GDM1 (cell line): Measurements from ENCODE around the gene ATXN10.
"Not testable (repeated sequence)": the region's sequence is repeated elsewhere in the genome, so short reads cannot be mapped to it uniquely, and the experiment has no call there.

Source experiments
- DNase-seq: peaks from one replicate; lab custom pipeline; 2025; lab: John Stamatoyannopoulos, UW

ATXN10 gene

DNA sequence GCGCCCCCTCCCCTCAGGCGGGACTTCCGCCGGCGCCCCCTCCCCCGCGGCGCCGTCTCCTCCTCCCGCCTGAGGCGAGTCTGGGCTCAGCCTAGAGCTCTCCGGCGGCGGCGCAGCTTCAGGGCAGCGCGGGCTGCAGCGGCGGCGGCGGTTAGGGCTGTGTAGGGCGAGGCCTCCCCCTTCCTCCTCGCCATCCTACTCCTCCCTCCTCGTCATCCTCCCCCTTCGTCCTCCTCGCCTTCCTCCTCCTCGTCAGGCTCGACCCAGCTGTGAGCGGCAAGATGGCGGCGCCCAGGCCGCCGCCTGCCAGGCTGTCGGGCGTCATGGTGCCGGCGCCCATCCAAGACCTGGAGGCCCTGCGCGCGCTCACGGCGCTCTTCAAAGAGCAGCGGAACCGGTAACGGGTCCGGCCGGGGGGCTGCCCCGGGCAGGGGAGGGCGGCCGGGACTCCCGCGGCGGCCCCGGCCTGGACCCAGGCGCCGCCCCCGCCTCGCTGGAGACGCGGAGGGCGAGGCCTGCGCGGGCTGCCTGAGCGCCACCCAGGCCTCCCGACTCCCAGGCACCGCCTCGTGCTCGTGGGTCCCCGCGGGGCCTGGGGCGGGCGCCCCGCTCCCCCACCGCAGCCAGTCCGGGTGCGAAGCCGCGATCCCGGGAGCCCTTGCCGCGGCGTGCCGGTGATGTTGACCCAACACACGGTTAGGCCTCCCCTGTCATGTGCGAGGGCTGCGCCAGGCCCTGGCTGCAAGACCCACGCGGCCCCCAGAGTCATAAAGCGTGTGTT lies at the start of gene ATXN10:
ATXN10 (plus strand) TSS at position 52 of the 781 bp plus-strand sequence; CDS start at position 282, 230 bp downstream.
- DNase-seq: peak; percentile 73

DNA sequence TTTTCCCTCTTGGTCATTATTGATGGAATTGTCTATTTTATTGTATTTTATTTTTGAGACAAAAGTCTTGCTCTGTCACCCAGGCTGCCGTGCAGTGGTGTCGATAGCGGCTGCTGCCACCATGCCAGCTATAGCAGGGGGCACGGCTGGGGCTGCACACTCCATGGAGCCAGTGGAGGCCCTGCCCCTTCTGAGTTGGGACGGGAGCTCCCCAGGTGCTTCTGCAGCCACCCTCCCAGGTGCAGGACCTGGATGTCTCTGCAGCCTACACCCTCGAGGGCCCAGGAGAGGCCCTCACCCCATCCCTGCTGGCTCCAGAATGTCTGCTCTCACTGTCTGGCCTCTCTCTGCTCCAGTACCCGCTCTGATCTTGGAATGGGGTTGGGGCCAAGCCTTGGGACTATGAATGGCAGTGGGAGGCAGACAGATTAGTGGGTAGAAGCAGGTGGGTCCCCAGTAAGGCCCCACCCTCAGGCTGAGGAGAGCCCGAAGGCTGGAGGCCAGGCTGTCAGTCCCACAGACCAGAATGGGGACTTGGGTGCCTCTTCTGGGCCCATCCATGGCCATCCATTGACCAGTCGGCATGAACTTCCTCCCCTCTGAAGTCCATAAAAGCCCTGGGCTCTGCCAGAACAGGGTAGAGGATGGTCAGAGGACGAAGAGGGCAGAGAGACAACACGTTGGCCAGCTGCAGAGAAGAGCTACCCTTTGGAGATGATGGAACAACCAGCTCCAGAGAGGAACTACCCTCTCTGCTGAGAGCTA lies 49.6 kb upstream of the ATXN10 start:
- DNase-seq: no peak

DNA sequence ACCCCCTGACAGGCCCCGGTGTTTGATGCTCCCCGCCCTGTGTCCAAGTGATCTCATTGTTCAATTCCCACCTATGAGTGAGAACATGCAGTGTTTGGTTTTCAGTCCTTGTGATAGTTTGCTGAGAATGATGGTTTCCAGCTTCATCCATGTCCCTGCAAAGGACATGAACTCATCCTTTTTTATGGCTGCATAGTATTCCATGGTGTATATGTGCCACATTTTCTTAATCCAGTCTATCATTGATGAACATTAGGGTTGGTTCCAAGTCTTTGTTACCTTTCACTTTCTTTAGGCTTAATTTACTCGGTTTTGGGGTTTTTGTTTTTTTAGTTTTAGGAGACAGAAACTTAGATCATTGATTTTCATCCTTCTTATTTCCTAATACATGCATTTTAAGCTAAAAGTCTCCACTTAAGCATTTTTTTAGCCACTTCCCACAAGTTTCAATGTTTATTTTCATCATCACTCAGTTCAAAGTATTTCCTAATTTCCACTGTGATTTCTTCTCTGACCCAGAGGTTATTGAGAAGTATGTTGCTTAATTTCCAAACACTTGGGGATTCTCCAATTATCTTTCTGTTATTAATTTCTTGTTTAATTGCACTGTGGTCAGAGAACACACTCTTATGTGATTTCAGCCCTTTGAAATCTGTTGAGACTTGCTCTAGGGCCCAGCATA lies 48.0 kb upstream of the ATXN10 start:
- DNase-seq: not testable (repeated sequence)

DNA sequence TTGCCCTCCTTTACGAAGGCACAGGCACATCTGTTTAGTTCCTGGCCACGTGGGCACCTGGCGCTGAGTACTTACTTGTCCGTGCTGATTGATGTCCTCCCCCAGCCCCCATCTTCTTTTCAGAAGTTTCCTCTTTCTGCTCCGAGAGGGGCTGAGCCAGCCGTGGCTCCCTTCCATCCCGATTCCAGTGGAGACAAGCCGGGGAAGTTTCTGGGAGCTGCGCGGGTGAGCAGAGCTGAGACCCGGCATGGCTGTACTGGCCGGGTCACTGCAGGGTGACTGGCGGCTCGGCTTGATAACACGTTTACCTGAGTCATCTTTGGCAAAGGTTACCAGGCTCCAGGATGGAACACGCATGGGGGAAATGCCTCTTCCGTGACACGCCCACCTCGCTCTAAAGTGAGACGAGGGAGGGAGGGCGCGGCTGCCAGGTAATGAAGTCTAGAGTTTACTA lies 45.4 kb upstream of the ATXN10 start:
- no peak for DNase-seq

DNA sequence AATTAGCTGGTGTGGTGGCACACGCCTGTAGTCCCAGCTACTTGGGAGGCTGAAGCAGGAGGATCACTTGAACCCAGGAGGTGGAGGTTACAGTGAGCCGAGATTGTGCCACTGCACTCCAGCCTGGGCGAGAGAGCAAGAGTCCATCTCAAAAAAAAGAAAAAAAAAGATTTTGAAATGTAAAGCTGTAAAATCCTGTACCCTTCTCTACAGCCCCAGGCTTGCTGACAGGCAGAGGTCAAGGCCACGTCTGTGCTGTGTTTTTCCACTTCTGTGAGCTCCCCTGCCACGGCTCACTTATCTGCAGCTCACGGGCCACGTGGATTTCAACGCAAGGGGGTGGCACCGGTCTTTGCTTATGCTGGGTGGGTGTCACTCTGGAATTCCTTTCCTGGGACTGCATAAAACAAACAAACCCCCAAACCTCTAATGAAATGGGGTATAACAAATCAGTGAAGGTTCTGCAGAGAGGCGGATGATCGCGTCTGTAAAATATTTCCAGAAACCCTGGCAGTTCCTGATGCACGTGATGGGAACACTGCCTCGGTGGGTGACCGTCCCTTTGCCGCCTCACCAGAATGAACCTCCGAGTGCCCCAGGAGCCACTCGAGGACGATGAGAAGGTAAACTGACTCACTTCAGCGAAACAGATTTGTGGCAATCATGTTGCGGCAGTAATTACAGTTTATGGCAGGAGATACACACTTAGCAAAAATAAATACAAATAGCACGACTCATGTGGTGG lies 44.0 kb upstream of the ATXN10 start:
- no peak for DNase-seq

DNA sequence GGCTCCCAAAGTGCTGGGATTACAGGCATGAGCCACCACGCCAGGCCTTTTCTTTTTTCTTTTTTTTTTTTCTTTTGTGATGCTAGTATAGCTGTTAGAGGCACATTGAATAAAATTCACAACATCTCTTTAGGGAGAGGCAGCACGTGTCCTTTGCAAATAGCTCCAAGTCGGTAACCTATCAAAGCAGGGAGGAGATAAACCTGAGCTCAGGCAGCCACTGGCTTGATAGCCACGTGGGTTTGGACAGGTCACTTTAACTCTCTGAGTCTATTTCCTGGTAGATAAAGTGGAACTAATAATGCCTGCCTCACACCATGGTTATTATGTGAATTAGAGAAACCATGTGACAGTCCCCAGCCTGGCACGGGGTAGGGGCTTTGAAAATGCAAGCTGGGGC lies 43.1 kb upstream of the ATXN10 start:
- DNase-seq: no peak

DNA sequence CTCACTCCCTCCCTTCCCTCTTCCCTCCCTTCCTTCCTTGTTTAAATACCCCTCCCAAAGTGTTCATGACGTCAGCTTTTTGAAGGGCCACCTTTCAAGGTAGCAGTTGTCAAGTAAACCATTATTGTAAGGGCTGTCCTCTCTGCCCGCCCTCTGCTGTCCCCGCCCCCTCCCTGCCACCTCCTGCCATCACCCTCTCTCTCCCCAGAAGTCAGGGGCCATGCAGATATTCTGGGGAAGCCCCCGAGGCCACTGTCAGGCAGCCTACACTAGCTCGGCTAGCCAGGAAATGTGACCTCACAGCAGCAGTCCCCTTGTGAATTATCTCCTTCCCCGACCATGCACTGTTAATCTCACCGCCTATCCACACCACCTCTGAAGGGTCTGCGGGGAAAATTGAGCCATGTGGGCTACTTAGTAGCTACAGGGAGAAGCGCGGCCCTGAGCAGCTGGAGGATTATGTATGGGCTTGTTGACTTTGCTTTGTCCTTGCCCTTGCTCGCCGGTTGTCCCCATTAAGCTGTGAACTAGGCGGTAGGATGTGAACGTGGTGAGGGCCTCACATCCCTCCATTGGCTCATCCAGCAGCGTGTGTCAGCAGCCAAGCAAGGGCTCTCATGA lies 42.1 kb upstream of the ATXN10 start:
- no peak for DNase-seq

DNA sequence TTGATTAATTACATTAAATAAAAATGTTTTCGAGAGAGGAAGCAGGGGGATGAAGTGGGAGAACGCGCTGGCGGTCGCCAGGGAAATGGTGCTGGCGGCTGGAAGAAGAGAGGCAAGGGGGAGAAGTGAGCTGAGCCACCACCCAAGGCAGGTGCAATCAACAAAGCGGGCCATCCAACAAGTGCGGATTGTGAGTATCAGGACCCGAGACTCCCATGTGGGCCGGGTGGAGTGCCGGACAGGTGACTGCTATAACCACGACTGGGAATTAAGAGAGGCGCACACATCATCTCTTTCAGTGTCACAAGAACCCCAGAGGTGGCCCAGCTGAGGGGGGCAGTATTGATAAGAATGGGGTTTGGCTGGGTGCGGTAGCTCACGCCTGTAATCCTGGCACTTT lies 41.2 kb upstream of the ATXN10 start:
- DNase-seq: no peak

- no peak for DNase-seq
Observed at GRCh38 chr22:45631140-45631840, 40.3 kb upstream of the ATXN10 start.

- DNase-seq: no peak
Observed at GRCh38 chr22:45631841-45632238, 39.8 kb upstream of the ATXN10 start.

- DNase-seq: no peak
Observed at GRCh38 chr22:45632791-45633515, 38.7 kb upstream of the ATXN10 start.

GRCh38 chr22:45636683-45637082 lies 35.0 kb upstream of the ATXN10 start:
- DNase-seq: no peak

- no peak for DNase-seq
Observed at GRCh38 chr22:45638197-45638596, 33.4 kb upstream of the ATXN10 start.

DNA sequence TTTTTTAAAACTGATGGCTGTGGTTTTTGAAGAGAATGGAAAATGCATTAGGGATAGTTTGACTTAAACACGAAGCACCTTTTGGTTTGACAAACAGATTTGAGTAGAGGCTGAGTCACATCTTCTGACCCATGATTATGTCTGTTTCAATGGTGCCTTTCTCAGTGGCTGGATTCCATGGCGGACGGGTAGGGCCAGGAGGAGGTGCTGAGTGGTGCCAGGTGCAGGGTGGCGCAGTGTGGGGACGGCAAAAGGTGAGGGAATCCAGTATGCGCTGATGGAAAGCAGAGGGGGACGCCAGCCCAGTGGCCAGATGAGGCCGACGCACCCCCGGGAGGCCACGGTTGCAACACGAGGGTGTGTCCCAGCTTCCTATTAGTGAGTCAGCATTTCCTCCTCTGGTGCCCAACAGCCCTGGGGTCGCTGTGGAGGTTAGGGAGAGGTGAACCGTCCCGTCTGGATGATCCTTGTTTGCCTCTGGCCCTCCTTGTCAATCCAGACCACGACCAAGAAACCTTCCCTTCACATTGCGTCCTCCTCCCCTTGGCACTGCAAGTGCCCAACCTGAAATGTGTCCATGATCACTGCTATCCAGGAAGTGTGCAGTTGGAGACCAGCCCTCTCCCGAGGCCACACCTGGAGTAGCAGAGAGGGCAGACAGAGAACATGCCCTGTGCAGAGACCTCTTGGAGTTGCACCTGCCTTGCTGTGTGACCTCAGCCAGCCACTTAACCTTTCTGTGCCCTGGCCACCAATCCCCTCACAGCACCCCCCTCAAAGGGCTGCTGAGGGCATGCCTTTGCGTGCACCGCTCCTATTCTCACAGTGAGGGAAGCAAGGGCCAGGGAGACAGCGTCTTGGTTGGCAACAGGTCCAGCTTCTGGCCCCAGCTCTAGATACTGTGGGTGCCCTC lies 32.5 kb upstream of the ATXN10 start:
- no peak for DNase-seq

DNA sequence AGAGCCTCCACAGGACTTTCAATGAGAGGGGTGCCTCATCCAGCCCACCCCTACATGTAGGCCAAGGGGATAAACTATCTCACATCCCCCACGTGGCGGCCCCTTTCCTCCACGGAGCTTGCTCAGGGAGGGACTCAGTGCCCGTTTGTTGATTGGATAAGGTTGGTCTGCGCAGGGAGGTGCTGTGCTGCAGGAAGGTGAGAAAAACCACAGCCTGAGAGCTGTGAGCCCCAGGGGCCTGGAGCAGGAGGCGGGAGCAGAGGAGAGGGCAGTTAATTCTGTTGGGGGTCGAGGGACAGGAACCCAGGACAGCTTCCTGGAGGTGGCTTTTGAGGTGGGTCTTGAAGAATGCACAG lies 31.9 kb upstream of the ATXN10 start:
- DNase-seq: peak; percentile 57

- peak; percentile 39 for DNase-seq
Observed at GRCh38 chr22:45640291-45640940, 31.2 kb upstream of the ATXN10 start.

DNA sequence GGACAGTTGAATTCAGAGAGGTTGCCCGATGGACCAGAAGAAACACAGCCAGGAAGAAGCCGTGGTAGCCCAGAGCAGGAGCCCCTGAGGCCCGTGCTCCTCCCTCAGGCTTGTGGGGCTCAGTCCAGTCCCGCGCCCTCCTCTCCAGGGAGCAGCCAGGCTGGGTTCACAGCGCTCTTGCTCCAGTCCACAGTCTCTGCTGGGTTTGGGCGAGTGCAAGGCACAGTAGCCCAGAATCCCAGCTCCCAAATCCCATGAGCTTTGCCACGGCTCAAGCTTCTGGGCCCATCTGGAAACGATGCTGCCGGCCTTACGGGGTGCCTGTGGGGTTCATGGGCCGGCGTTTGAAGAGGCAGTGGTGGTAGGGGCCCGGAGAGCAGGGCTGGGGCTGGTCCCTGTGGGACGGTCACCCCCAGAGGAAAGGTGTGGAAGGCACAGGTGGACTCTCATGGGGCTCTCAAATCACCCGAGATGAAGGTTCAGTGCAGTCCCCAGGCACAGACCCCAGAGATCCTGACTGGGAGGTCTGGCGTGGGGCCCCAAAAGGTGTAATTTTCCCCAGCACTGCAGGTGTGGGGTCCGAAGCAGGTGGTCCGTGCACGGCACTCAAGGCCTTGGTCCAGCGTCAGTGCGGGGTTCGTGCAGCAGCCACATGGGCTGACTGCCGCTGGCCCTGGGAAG lies 30.6 kb upstream of the ATXN10 start:
- DNase-seq: no peak

DNA sequence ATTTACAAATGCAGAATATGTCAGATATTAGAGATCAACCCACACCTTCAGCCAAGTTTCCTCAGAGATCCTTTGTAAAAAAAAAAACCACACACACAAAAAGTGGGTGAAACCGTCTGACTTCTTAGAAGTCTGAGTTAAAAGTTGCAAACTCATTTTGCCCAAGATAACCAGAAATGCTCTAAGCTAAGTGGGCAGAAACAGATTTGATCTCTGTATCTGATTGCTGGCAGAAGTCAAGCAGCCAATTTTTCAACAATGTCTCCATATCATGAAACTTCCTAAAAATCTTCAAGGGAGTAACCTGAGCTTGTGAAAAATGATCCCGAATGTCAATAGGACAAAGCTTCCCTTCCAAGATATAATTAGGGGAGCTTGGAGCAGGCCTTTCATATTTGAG lies 28.6 kb upstream of the ATXN10 start:
- no peak for DNase-seq
